PFSK-1 (cell line): ENCODE measurements around the gene EVX2.

Source experiments
- POLR2AphosphoS5 ChIP-seq: IDR thresholded peaks from 2 replicates; pipeline ENCODE4 v1.6.1; 2012; ENCODE audit warnings: low read depth, mild to moderate bottlenecking, control low read depth, low read length, moderate library complexity
- SIN3A ChIP-seq: IDR thresholded peaks from 2 replicates; pipeline ENCODE4 v1.6.1; 2012; ENCODE audit warnings: mild to moderate bottlenecking, low read length, moderate library complexity, borderline replicate concordance; ENCODE audit not compliant: insufficient read depth
- TF ChIP-seq, protein P1 (sequence below), 2 experiments: IDR thresholded peaks; 2 replicates each; pipeline versions ENCODE4 v1.6.1 to v1.8.0; 2011 to 2012; ENCODE audit warnings: low read depth in 2 of 2, low read length in 2 of 2, control low read depth in 1 of 2, inconsistent platforms in 1 of 2, mild to moderate bottlenecking in 1 of 2, moderate library complexity in 1 of 2; ENCODE audit not compliant: insufficient read depth in 1 of 2

- no peak for TF ChIP-seq POLR2AphosphoS5
- TF ChIP-seq, protein P1, sequence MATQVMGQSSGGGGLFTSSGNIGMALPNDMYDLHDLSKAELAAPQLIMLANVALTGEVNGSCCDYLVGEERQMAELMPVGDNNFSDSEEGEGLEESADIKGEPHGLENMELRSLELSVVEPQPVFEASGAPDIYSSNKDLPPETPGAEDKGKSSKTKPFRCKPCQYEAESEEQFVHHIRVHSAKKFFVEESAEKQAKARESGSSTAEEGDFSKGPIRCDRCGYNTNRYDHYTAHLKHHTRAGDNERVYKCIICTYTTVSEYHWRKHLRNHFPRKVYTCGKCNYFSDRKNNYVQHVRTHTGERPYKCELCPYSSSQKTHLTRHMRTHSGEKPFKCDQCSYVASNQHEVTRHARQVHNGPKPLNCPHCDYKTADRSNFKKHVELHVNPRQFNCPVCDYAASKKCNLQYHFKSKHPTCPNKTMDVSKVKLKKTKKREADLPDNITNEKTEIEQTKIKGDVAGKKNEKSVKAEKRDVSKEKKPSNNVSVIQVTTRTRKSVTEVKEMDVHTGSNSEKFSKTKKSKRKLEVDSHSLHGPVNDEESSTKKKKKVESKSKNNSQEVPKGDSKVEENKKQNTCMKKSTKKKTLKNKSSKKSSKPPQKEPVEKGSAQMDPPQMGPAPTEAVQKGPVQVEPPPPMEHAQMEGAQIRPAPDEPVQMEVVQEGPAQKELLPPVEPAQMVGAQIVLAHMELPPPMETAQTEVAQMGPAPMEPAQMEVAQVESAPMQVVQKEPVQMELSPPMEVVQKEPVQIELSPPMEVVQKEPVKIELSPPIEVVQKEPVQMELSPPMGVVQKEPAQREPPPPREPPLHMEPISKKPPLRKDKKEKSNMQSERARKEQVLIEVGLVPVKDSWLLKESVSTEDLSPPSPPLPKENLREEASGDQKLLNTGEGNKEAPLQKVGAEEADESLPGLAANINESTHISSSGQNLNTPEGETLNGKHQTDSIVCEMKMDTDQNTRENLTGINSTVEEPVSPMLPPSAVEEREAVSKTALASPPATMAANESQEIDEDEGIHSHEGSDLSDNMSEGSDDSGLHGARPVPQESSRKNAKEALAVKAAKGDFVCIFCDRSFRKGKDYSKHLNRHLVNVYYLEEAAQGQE (IDR thresholded peaks at IDR 0.05; ENCODE audit: insufficient read depth in 1 of 2, low read depth in 2 of 2, low read length in 2 of 2) = no peak
- no peak for TF ChIP-seq SIN3A
These were observed 20.1 kb upstream of the EVX2 start for GRCh38 chr2:176103742-176104315.
